GM23248 (cell line): ENCODE results near the gene MICU2.

Source experiments
- EZH2 ChIP-seq: fragments of 200-600 bp; sonication (generic); IDR thresholded peaks from 2 replicates; pipeline ENCODE4 v1.6.1; 2018; ENCODE audit warnings: antibody characterized with exemption, mild to moderate bottlenecking; ENCODE audit not compliant: insufficient read depth, poor library complexity, severe bottlenecking
- EZH2phosphoT487 ChIP-seq: fragments of 200-600 bp; sonication (generic); IDR thresholded peaks from 2 replicates; pipeline ENCODE4 v1.6.1; 2018; ENCODE audit warnings: antibody characterized with exemption, moderate library complexity, mild to moderate bottlenecking, low read depth; ENCODE audit not compliant: insufficient read depth

- TF ChIP-seq EZH2 (no peak), EZH2phosphoT487 (no peak)
These were observed 77.0 kb downstream of the MICU2 start for GRCh38 chr13:21526707-21527540.
